ENCODE data around the gene C17orf75. TPM values are rescaled to one million over a fixed set of nuclear protein-coding genes. Genes with fewer than 3 reads are reported as not detected.

The C17orf75 gene
- total and polyA plus RNA-seq, 10 of the 15 experiments (the other 5 are each of a cell fraction or from before 2014, with no cell fraction given): 21.7 to 53.0 (median 27.3) TPM

DNA sequence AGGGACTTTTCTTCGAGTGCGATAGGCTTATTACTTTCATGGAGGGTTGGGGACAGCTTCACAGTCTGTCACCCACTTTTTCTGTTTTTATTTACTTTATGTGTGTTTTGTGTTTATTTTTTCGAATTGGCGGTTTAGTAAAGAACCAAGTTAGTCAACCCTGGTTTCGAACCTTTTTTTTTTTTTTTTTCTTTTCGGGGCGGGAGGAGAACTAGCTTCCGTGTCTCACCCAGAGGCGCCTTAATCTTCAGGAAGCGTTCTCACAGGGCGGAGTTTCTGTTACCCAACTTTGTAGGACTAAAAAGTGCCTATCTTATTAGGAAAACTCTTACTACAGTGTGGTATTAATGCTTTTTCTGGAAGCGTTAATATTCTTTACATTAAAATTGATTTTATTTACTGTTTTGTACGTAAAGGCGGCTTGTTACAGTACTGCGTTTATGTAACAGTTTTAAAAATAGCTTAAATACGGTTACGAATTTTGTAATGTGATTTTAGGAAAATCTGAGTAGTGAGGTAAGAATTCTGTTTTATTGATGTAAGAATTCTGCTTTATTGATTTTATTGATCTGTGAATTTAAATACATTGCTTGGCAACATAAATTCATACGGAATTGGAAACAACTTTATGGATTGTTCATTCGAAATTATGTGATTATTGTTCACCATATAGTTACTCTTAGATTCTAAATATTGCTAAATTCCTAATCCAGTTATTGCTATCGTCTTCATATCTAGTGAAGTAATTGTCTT, 8.9 kb upstream of the C17orf75 start:
- Histone ChIP-seq H3K9ac (ENCODE audit: control insufficient read depth, insufficient read depth, low read length) (peak overlapping the region; percentile 100), H3K27ac (ENCODE audit: control insufficient read depth, insufficient read depth) (peak overlapping the region; percentile 100), H3K27me3 (replicated peaks in 1 of 2; ENCODE audit: control insufficient read depth in 2 of 2, insufficient read depth in 2 of 2, low read length in 1 of 2) (no peaks in the 10 kb centered on the region), H3K36me3 (ENCODE audit: control insufficient read depth in 2 of 2, insufficient read depth in 2 of 2, low read length in 1 of 2) (peaks cover 7 to 24% of the 10 kb centered on the region in 2 experiments; a peak in 3 of 4 replicates), H3K4me2 (ENCODE audit: control insufficient read depth, insufficient read depth) (peak overlapping the region; percentile 46), H3K4me1 (ENCODE audit: control insufficient read depth, insufficient read depth, low read length) (peaks cover 9% of the 10 kb centered on the region; the same call in 1 of the 2 replicates), H2AFZ (ENCODE audit: control insufficient read depth, low read depth, low read length) (no peak overlapping the region), H4K20me1 (ENCODE audit: control insufficient read depth, insufficient read depth) (peaks cover 13% of the 10 kb centered on the region), H3K79me2 (ENCODE audit: control insufficient read depth, insufficient read depth, low read length) (peaks cover 64% of the 10 kb centered on the region), H3K9me3 (replicated peaks; ENCODE audit: control insufficient read depth, insufficient read depth, low read length) (no peaks in the 10 kb centered on the region), H3K4me3 (peak overlapping the region; percentile 92)
- no peak for DNase-seq (ENCODE audit: low read depth, low spot score)
- SMC1A ChIA-PET (ENCODE audit: uncharacterized antibody, unreplicated experiment): interaction anchor here (0.7 to 1.7 kb wide), 6 partner anchors 10 to 31 kb away, joined by 3 to 5 read pairs (median 3); no protein-coding TSS in a partner anchor
- POLR2A ChIA-PET: interaction anchor here (0.6 to 1.8 kb wide), 19 partner anchors 9 to 1034 kb away, joined by 3 to 8 read pairs (median 4); partner anchors contain the start of gene C17orf75
- peak; percentile 41 for FAIRE-seq
- peak; percentile 61 for ATAC-seq
- in situ Hi-C loops (cut with MboI) (no loop called here), intact Hi-C loops (cut with micrococcal nuclease; ENCODE audit: unreplicated experiment) (loop anchor here (1.0 kb wide), 1 partner anchor 25 kb away; no protein-coding TSS in a partner anchor)
- RAD21 ChIA-PET (ENCODE audit: unreplicated experiment): interaction anchor here (0.8 to 1.6 kb wide), 3 partner anchors 22 to 32 kb away, joined by 3 to 6 read pairs (median 5); no protein-coding TSS in a partner anchor
- BruUV-seq (replicated peaks): no TSS peak
- WGBS (ENCODE audit: insufficient coverage, insufficient replicate concordance, low lambda C conversion rate, missing lambda C conversion rate): under 1% methylated on average over 18 of the region's 20 CpGs
- CTCF ChIA-PET: interaction anchor here (0.8 to 1.8 kb wide), 5 partner anchors 9 to 111 kb away, joined by 3 to 7 read pairs (median 4); partner anchors contain the start of gene PSMD11
- TF ChIP-seq, protein P1, sequence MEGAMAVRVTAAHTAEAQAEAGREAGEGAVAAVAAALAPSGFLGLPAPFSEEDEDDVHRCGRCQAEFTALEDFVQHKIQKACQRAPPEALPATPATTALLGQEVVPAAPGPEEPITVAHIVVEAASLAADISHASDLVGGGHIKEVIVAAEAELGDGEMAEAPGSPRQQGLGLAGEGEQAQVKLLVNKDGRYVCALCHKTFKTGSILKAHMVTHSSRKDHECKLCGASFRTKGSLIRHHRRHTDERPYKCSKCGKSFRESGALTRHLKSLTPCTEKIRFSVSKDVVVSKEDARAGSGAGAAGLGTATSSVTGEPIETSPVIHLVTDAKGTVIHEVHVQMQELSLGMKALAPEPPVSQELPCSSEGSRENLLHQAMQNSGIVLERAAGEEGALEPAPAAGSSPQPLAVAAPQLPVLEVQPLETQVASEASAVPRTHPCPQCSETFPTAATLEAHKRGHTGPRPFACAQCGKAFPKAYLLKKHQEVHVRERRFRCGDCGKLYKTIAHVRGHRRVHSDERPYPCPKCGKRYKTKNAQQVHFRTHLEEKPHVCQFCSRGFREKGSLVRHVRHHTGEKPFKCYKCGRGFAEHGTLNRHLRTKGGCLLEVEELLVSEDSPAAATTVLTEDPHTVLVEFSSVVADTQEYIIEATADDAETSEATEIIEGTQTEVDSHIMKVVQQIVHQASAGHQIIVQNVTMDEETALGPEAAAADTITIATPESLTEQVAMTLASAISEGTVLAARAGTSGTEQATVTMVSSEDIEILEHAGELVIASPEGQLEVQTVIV (IDR thresholded peaks at IDR 0.05; ENCODE audit: borderline replicate concordance, partially characterized antibody): peak; percentile 13
- TF ChIP-seq, protein P2, sequence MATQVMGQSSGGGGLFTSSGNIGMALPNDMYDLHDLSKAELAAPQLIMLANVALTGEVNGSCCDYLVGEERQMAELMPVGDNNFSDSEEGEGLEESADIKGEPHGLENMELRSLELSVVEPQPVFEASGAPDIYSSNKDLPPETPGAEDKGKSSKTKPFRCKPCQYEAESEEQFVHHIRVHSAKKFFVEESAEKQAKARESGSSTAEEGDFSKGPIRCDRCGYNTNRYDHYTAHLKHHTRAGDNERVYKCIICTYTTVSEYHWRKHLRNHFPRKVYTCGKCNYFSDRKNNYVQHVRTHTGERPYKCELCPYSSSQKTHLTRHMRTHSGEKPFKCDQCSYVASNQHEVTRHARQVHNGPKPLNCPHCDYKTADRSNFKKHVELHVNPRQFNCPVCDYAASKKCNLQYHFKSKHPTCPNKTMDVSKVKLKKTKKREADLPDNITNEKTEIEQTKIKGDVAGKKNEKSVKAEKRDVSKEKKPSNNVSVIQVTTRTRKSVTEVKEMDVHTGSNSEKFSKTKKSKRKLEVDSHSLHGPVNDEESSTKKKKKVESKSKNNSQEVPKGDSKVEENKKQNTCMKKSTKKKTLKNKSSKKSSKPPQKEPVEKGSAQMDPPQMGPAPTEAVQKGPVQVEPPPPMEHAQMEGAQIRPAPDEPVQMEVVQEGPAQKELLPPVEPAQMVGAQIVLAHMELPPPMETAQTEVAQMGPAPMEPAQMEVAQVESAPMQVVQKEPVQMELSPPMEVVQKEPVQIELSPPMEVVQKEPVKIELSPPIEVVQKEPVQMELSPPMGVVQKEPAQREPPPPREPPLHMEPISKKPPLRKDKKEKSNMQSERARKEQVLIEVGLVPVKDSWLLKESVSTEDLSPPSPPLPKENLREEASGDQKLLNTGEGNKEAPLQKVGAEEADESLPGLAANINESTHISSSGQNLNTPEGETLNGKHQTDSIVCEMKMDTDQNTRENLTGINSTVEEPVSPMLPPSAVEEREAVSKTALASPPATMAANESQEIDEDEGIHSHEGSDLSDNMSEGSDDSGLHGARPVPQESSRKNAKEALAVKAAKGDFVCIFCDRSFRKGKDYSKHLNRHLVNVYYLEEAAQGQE (IDR thresholded peaks at IDR 0.05; ENCODE audit: low read depth, low read length): no peak
- TF ChIP-seq ZNF207 (IDR thresholded peaks at IDR 0.05; ENCODE audit: borderline replicate concordance) (no peak), SMAD1 (IDR thresholded peaks at IDR 0.05; ENCODE audit: low read depth, partially characterized antibody) (no peak), IRF4 (IDR thresholded peaks at IDR 0.05; ENCODE audit: low read depth, low read length) (no peak), ZNF384 (IDR thresholded peaks at IDR 0.05; ENCODE audit: borderline replicate concordance, low read depth, low read length) (peak; percentile 94), GATAD2B (conservative IDR thresholded peaks at IDR 0.05; ENCODE audit: low read depth) (no peak), NFIC (IDR thresholded peaks at IDR 0.05; ENCODE audit: low read depth, low read length) (0 out of 2 replicates have a peak, but pooled peaks have one; percentile 12), TCF7 (IDR thresholded peaks at IDR 0.05; ENCODE audit: borderline replicate concordance) (no peak), TAF1 (IDR thresholded peaks at IDR 0.05; ENCODE audit: borderline replicate concordance, low read depth, low read length) (no peak)
- TF ChIP-seq, protein P3, sequence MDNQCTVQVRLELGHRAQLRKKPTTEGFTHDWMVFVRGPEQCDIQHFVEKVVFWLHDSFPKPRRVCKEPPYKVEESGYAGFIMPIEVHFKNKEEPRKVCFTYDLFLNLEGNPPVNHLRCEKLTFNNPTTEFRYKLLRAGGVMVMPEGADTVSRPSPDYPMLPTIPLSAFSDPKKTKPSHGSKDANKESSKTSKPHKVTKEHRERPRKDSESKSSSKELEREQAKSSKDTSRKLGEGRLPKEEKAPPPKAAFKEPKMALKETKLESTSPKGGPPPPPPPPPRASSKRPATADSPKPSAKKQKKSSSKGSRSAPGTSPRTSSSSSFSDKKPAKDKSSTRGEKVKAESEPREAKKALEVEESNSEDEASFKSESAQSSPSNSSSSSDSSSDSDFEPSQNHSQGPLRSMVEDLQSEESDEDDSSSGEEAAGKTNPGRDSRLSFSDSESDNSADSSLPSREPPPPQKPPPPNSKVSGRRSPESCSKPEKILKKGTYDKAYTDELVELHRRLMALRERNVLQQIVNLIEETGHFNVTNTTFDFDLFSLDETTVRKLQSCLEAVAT (IDR thresholded peaks at IDR 0.05): peak; percentile 72
- TF ChIP-seq, protein P4, sequence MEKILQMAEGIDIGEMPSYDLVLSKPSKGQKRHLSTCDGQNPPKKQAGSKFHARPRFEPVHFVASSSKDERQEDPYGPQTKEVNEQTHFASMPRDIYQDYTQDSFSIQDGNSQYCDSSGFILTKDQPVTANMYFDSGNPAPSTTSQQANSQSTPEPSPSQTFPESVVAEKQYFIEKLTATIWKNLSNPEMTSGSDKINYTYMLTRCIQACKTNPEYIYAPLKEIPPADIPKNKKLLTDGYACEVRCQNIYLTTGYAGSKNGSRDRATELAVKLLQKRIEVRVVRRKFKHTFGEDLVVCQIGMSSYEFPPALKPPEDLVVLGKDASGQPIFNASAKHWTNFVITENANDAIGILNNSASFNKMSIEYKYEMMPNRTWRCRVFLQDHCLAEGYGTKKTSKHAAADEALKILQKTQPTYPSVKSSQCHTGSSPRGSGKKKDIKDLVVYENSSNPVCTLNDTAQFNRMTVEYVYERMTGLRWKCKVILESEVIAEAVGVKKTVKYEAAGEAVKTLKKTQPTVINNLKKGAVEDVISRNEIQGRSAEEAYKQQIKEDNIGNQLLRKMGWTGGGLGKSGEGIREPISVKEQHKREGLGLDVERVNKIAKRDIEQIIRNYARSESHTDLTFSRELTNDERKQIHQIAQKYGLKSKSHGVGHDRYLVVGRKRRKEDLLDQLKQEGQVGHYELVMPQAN (conservative IDR thresholded peaks at IDR 0.05): no peak
